H9 (cell line): ENCODE results near the gene SLC25A24. TPM values are rescaled to one million over a fixed set of nuclear protein-coding genes. Genes with fewer than 3 reads are reported as not detected.

Source experiments
- DNase-seq: peaks from one replicate; pipeline ENCODE4 v3.0.0-alpha.2; 2017
- H2AFZ ChIP-seq: one replicate; pipeline ENCODE4 v1.6.1; 2013; ENCODE audit warnings: mild to moderate bottlenecking, low read length, control low read depth, moderate library complexity
- H2AK5ac ChIP-seq: 2 replicates; pipeline ENCODE4 v1.6.1; 2013; ENCODE audit warnings: low read length, control low read depth, mixed read lengths; ENCODE audit not compliant: insufficient read length
- H2BK120ac ChIP-seq: one replicate; pipeline ENCODE4 v1.6.1; 2013; ENCODE audit warnings: low read depth, mild to moderate bottlenecking, low read length, control low read depth, inconsistent platforms; ENCODE audit not compliant: poor library complexity, severe bottlenecking
- H2BK12ac ChIP-seq: 2 replicates; pipeline ENCODE4 v1.6.1; 2013; ENCODE audit warnings: low read length, control low read depth, mixed read lengths, low read depth; ENCODE audit not compliant: insufficient read length
- H2BK15ac ChIP-seq: 2 replicates; pipeline ENCODE4 v1.6.1; 2013; ENCODE audit warnings: low read depth, low read length, control low read depth
- H2BK20ac ChIP-seq: one replicate; pipeline ENCODE4 v1.6.1; 2013; ENCODE audit warnings: low read depth, mild to moderate bottlenecking, low read length, control low read depth, inconsistent platforms; ENCODE audit not compliant: poor library complexity, severe bottlenecking
- H2BK5ac ChIP-seq: 2 replicates; pipeline ENCODE4 v1.6.1; 2013; ENCODE audit warnings: low read length, control low read depth, mixed read lengths; ENCODE audit not compliant: insufficient read length
- H3K14ac ChIP-seq: 2 replicates; pipeline ENCODE4 v1.6.1; 2013; ENCODE audit warnings: low read length, control low read depth; ENCODE audit not compliant: insufficient read depth
- H3K18ac ChIP-seq: 2 replicates; pipeline ENCODE4 v1.6.1; 2013; ENCODE audit warnings: low read depth, mild to moderate bottlenecking, mixed read lengths, low read length, control low read depth; ENCODE audit not compliant: insufficient read length
- H3K23ac ChIP-seq: 2 replicates; pipeline ENCODE4 v1.6.1; 2013; ENCODE audit warnings: low read length, control low read depth, mixed read lengths, low read depth; ENCODE audit not compliant: insufficient read length
- H3K23me2 ChIP-seq: 2 replicates; pipeline ENCODE4 v1.6.1; 2013; ENCODE audit warnings: low read depth, mild to moderate bottlenecking, mixed read lengths, low read length, control low read depth; ENCODE audit not compliant: insufficient read length, poor library complexity, severe bottlenecking
- H3K27ac ChIP-seq: 2 replicates; pipeline ENCODE4 v1.5.1; 2013; ENCODE audit warnings: low read length, control low read depth, mixed read lengths, low read depth; ENCODE audit not compliant: insufficient read length
- H3K27me3 ChIP-seq: 2 replicates; pipeline ENCODE4 v1.6.1; 2013; ENCODE audit warnings: low read length, control low read depth, inconsistent platforms; ENCODE audit not compliant: insufficient read depth
- H3K4ac ChIP-seq: 2 replicates; pipeline ENCODE4 v1.6.1; 2013; ENCODE audit warnings: low read depth, mild to moderate bottlenecking, control low read depth, inconsistent platforms, low read length, moderate library complexity
- H3K4me1 ChIP-seq: 2 replicates; pipeline ENCODE4 v1.6.1; 2013; ENCODE audit warnings: low read length, control low read depth, inconsistent platforms; ENCODE audit not compliant: insufficient read depth
- H3K4me2 ChIP-seq: 2 replicates; pipeline ENCODE4 v1.6.1; 2013; ENCODE audit warnings: low read length, control low read depth, mixed read lengths; ENCODE audit not compliant: insufficient read length, insufficient read depth
- H3K56ac ChIP-seq: 2 replicates; pipeline ENCODE4 v1.6.1; 2013; ENCODE audit warnings: low read depth, mild to moderate bottlenecking, mixed read lengths, low read length, control low read depth; ENCODE audit not compliant: insufficient read length
- H3K79me1 ChIP-seq: 2 replicates; pipeline ENCODE4 v1.6.1; 2013; ENCODE audit warnings: low read depth, mild to moderate bottlenecking, moderate library complexity, low read length, control low read depth, inconsistent platforms; ENCODE audit not compliant: insufficient read depth, poor library complexity, severe bottlenecking
- H3K79me2 ChIP-seq: 2 replicates; pipeline ENCODE4 v1.6.1; 2013; ENCODE audit warnings: low read length, control low read depth, inconsistent platforms; ENCODE audit not compliant: insufficient read depth
- H3K9ac ChIP-seq: 2 replicates; pipeline ENCODE4 v1.6.1; 2013; ENCODE audit warnings: low read length, control low read depth, mixed read lengths; ENCODE audit not compliant: insufficient read length; ENCODE audit errors: extremely low read depth
- H3K9me3 ChIP-seq: one replicate; pipeline ENCODE4 v1.6.1; 2013; ENCODE audit warnings: low read depth, low read length, inconsistent platforms; ENCODE audit not compliant: control insufficient read depth
- H3T11ph ChIP-seq: one replicate; pipeline ENCODE4 v1.6.1; 2013; ENCODE audit warnings: mild to moderate bottlenecking, low read length, control low read depth, inconsistent platforms
- H4K20me1 ChIP-seq: one replicate; pipeline ENCODE4 v1.6.1; 2013; ENCODE audit not compliant: control insufficient read depth, insufficient read length, insufficient read depth
- H4K5ac ChIP-seq: 2 replicates; pipeline ENCODE4 v1.6.1; 2013; ENCODE audit warnings: low read depth, mild to moderate bottlenecking, mixed read lengths, low read length, control low read depth; ENCODE audit not compliant: insufficient read length
- H4K8ac ChIP-seq: replicated peaks from 2 replicates; pipeline ENCODE4 v1.6.1; 2013; ENCODE audit warnings: low read length, control low read depth, mixed read lengths, low read depth; ENCODE audit not compliant: insufficient read length
- H4K91ac ChIP-seq: 2 replicates; pipeline ENCODE4 v1.6.1; 2013; ENCODE audit warnings: low read depth, mild to moderate bottlenecking, moderate library complexity, mixed read lengths, low read length, control low read depth; ENCODE audit not compliant: insufficient read length
- H3K27ac Mint-ChIP-seq, 3 experiments: 2 replicates in 2 of 3; 3 replicates in 1 of 3; pipeline ENCODE4 v1.8.0; 2020 to 2021; ENCODE audit warnings: mixed read lengths in 3 of 3, mild to moderate bottlenecking in 1 of 3, moderate library complexity in 1 of 3
- H3K27me3 Mint-ChIP-seq: 2 replicates; pipeline ENCODE4 v1.8.0; 2021; ENCODE audit warnings: low read depth, mild to moderate bottlenecking, moderate library complexity, mixed read lengths
- H3K36me3 Mint-ChIP-seq, 3 experiments: 2 replicates in 2 of 3; 3 replicates in 1 of 3; pipeline ENCODE4 v1.8.0; 2020 to 2021; ENCODE audit warnings: low read depth in 3 of 3, mixed read lengths in 3 of 3; ENCODE audit not compliant: insufficient read depth in 1 of 3
- H3K4me1 Mint-ChIP-seq, 2 experiments: 2 replicates each; pipeline ENCODE4 v1.8.0; 2020; ENCODE audit warnings: mixed read lengths in 2 of 2
- H3K4me3 Mint-ChIP-seq, 2 experiments: 2 replicates in 1 of 2; 3 replicates in 1 of 2; pipeline ENCODE4 v1.8.0; 2020 to 2021; ENCODE audit warnings: mild to moderate bottlenecking in 2 of 2, mixed read lengths in 2 of 2, moderate library complexity in 1 of 2
- H3K9me3 Mint-ChIP-seq, 2 experiments: 2 replicates in 1 of 2; 3 replicates in 1 of 2; pipeline ENCODE4 v1.8.0; 2020; ENCODE audit warnings: mild to moderate bottlenecking in 2 of 2, mixed read lengths in 2 of 2, moderate library complexity in 1 of 2
- whole genome bisulfite sequencing: extraction: QIAGEN DNeasy Blood & Tissue Kit; methylation state at CpG from one replicate; pipeline ENCODE4 v1.1.7; 2013; ENCODE audit warnings: missing lambda C conversion rate, low lambda C conversion rate, mixed read lengths; ENCODE audit not compliant: insufficient read length; ENCODE audit errors: extremely low coverage; 5-methylcytosine and 5-hydroxymethylcytosine counted together
- total RNA-seq: library from RNA; stranded (reverse); gene quantifications from 2 replicates; pipeline ENCODE4 v1.2.1, GENCODE V29; 2021
- TF ChIP-seq, protein P1 (sequence below): fragments of 200-600 bp; sonication (generic); conservative IDR thresholded peaks from 3 replicates; pipeline ENCODE4 v1.8.0; 2021; ENCODE audit warnings: antibody characterized with exemption, mild to moderate bottlenecking

SLC25A24 gene
- total RNA-seq, 1 experiment from 2014 or later, result 35.1 TPM

DNA sequence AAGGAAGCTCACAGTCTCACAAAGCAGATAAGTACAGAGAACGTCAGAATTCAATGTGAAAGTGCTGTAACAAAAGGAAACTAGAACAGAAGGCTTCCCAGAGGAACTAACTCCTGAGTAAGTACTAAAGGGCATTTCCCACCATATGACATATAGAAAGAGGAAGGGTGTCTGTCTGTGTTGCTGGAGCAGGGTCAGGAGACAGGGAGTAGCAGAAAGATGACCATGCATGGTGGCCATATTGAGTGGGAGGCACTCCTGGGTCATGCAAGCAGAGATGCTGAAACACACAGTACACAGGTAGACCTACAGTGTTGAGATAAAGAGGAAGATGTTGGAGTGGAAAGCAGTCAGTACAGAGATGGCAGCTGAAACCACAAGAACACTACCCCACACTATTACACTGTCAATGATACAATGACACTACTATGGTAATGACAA is 47.3 kb downstream of the SLC25A24 start:
- Mint-ChIP-seq H3K36me3 (peaks cover 2 to 28% (median 16%) of the 10 kb centered on the region in 3 experiments; a peak in 5 of 7 replicates), H3K9me3 (no peaks in the 10 kb centered on the region)

More for the DNA sequence above, 47.3 kb downstream of the SLC25A24 start:
- Histone ChIP-seq H3K56ac (no peak overlapping the region), H3K9ac (no peak overlapping the region), H4K5ac (no peak overlapping the region), H3K4me1 (no peaks in the 10 kb centered on the region), H2BK12ac (no peak overlapping the region), H3K27ac (no peak overlapping the region), H2AFZ (no peak overlapping the region), H2BK120ac (no peak overlapping the region), H3K9me3 (no peaks in the 10 kb centered on the region), H2BK20ac (no peak overlapping the region), H4K91ac (no peak overlapping the region), H4K8ac (no peak overlapping the region), H3K27me3 (no peaks in the 10 kb centered on the region), H3T11ph (no peak overlapping the region), H3K79me1 (no peaks in the 10 kb centered on the region), H4K20me1 (no peaks in the 10 kb centered on the region), H3K4ac (no peak overlapping the region), H3K23me2 (no peaks in the 10 kb centered on the region), H2BK5ac (no peak overlapping the region), H2AK5ac (no peak overlapping the region), H3K4me2 (no peak overlapping the region), H3K14ac (no peak overlapping the region), H3K23ac (no peak overlapping the region), H3K18ac (no peak overlapping the region), H2BK15ac (no peak overlapping the region), H3K79me2 (no peaks in the 10 kb centered on the region)
- no peak for DNase-seq
- H3K4me3 Mint-ChIP-seq, result no peak overlapping the region
- H3K27me3 Mint-ChIP-seq, result no peaks in the 10 kb centered on the region
- H3K4me1 Mint-ChIP-seq, result no peaks in the 10 kb centered on the region
- no peak overlapping the region for H3K27ac Mint-ChIP-seq
- no CpG with 5 or more reads among the region's 1 CpG for WGBS
- TF ChIP-seq, protein P1, sequence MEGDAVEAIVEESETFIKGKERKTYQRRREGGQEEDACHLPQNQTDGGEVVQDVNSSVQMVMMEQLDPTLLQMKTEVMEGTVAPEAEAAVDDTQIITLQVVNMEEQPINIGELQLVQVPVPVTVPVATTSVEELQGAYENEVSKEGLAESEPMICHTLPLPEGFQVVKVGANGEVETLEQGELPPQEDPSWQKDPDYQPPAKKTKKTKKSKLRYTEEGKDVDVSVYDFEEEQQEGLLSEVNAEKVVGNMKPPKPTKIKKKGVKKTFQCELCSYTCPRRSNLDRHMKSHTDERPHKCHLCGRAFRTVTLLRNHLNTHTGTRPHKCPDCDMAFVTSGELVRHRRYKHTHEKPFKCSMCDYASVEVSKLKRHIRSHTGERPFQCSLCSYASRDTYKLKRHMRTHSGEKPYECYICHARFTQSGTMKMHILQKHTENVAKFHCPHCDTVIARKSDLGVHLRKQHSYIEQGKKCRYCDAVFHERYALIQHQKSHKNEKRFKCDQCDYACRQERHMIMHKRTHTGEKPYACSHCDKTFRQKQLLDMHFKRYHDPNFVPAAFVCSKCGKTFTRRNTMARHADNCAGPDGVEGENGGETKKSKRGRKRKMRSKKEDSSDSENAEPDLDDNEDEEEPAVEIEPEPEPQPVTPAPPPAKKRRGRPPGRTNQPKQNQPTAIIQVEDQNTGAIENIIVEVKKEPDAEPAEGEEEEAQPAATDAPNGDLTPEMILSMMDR, result no peak
